ENCODE results near the gene ANKRD13B.
"Not testable (repeated sequence)": the region's sequence is repeated elsewhere in the genome, so short reads cannot be mapped to it uniquely, and the experiment has no call there.

ANKRD13B gene

DNA sequence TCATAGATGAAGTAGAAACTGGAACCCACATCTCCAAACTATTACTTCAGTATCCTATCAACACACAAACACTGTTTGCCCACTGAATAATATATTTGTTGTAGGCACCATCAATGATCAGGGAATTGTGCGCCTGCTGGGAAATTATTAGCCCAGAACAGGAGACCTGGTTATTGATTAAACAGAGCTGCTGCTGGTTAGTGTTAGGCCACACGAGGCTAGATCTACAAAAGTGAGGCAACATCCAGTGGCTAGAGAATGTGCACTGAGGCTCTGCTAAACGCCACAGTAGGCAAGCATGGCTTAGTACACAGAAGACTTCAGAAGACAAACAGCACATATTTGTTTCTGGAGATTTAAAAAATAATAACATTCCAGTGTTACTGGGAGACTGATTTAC lies 37.1 kb upstream of the ANKRD13B start:
- TF ChIP-seq, protein P1, sequence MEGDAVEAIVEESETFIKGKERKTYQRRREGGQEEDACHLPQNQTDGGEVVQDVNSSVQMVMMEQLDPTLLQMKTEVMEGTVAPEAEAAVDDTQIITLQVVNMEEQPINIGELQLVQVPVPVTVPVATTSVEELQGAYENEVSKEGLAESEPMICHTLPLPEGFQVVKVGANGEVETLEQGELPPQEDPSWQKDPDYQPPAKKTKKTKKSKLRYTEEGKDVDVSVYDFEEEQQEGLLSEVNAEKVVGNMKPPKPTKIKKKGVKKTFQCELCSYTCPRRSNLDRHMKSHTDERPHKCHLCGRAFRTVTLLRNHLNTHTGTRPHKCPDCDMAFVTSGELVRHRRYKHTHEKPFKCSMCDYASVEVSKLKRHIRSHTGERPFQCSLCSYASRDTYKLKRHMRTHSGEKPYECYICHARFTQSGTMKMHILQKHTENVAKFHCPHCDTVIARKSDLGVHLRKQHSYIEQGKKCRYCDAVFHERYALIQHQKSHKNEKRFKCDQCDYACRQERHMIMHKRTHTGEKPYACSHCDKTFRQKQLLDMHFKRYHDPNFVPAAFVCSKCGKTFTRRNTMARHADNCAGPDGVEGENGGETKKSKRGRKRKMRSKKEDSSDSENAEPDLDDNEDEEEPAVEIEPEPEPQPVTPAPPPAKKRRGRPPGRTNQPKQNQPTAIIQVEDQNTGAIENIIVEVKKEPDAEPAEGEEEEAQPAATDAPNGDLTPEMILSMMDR (IDR thresholded peaks at IDR 0.05; ENCODE audit: low read depth, low read length): no peak
- no peaks in the 10 kb centered on the region for H3K9me3 ChIP-seq (ENCODE audit: severe bottlenecking)
- H3K4me3 ChIP-seq (ENCODE audit: low read depth, low read length): no peak overlapping the region
- H3K27ac ChIP-seq: no peak overlapping the region
- H3K36me3 ChIP-seq: no peaks in the 10 kb centered on the region
- no peak for DNase-seq
- H3K27me3 ChIP-seq (ENCODE audit: insufficient read depth, low read depth, severe bottlenecking): no peaks in the 10 kb centered on the region

DNA sequence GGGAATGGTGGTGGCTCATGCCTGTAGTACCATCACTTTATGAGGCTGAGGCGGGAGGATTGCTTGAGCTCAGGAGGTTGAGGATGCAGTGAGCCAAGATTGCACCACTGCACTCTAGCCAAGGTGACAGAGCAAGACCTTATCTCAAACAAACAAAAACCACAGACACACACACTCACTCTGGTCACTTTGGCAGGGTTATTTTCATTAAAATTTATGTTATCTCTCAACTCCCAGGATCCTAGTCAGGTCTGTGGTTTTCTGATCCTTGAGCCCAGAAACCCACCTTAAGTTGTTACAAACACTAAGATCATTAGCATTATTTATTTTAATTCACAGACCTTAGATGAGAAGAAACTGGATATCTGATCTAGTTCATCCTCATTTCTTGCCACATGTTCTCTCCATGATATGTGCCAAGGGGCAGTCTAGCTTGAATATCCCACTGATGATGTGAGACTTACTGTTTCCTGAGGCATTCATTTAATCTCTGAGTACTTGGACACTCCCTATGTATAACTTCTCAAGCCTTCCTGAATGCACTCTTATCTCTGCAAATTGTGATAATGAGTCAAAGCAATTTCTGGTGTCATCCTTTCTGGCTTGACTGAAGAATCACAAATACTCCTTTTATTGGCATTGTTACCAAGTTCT lies 35.7 kb upstream of the ANKRD13B start:
- no peak for DNase-seq
- TF ChIP-seq, protein P1 (IDR thresholded peaks at IDR 0.05; ENCODE audit: low read depth, low read length): no peak
- H3K27ac ChIP-seq: no peak overlapping the region

DNA sequence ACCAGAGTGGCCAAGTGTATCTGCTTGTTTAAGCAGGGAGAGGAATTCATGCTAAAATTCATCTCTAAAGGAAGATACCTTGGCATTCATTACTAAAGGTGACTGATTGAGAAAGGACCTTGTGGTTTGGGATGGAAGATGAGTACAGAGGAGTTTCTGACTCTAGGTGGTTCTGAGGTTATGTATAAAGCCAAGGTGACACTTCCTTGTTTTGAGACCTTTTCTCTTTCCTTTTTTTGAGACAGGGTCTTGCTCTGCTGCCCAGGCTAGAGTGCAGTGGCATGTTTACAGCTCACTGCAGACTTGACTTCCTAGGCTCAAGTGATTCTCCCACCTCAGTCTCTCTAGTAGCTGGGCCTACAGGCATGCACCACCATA lies 35.2 kb upstream of the ANKRD13B start:
- no peaks in the 10 kb centered on the region for H3K9me3 ChIP-seq (ENCODE audit: severe bottlenecking)
- H3K4me3 ChIP-seq (ENCODE audit: low read depth, low read length): no peak overlapping the region
- no peaks in the 10 kb centered on the region for H3K27me3 ChIP-seq (ENCODE audit: insufficient read depth, low read depth, severe bottlenecking)
- H3K36me3 ChIP-seq: peaks cover 3% of the 10 kb centered on the region; the same call in 1 of the 2 replicates
- TF ChIP-seq, protein P1 (IDR thresholded peaks at IDR 0.05; ENCODE audit: low read depth, low read length): no peak
- H3K27ac ChIP-seq: no peak overlapping the region
- no peak for DNase-seq

More for the DNA sequence above, 35.7 kb upstream of the ANKRD13B start:
- Histone ChIP-seq H3K4me3 (ENCODE audit: low read depth, low read length) (no peak overlapping the region), H3K36me3 (no peaks in the 10 kb centered on the region; the same call in 1 of the 2 replicates), H3K9me3 (ENCODE audit: severe bottlenecking) (no peaks in the 10 kb centered on the region), H3K27me3 (ENCODE audit: insufficient read depth, low read depth, severe bottlenecking) (no peaks in the 10 kb centered on the region)

DNA sequence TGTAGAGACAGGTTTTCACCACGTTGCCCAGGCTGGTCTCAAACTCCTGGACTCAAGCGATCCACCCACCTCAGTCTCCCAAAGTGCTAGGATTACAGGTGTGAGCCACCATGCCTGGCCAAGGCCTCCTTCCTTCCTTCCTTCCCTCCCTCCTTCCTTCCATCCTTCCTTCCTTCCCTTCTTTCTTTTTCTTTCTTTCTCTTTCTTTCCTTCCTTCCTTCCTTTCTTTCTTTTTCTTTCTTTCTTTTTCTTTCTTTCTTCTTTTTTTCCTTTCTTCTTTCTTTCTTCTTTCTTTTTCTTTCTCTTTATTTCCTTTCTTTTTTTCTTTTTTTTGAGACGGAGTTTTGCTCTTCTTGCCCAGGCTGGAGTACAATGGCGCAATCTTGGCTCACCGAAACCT lies 34.8 kb upstream of the ANKRD13B start:
- not testable (repeated sequence) for DNase-seq

DNA sequence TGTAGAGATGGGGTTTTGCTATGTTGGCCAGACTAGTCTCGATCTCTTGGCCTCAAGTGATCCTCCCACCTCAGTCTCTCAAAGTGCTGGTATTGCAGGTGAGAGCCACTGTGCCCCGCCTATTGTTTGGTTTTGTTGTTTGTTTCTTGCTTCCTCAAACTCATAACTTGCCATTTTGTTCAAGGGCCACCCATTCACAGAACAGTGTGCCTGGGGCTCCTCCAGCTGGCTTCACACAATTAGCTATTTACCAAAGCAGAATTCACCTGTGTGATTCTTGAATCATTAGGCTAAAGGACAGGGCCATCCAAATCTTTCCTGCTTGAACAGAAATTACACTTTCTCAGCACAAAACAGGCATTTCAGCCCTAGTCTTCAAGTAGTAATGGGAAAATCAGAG lies 33.3 kb upstream of the ANKRD13B start:
- Histone ChIP-seq H3K4me3 (ENCODE audit: low read depth, low read length) (peak overlapping the region; percentile 31), H3K27ac (peak overlapping the region; percentile 60), H3K36me3 (peaks cover 3% of the 10 kb centered on the region; the same call in 1 of the 2 replicates), H3K9me3 (ENCODE audit: severe bottlenecking) (no peaks in the 10 kb centered on the region), H3K27me3 (ENCODE audit: insufficient read depth, low read depth, severe bottlenecking) (no peaks in the 10 kb centered on the region)
- DNase-seq: no peak
- TF ChIP-seq, protein P1 (IDR thresholded peaks at IDR 0.05; ENCODE audit: low read depth, low read length): no peak

More for the DNA sequence above, 34.8 kb upstream of the ANKRD13B start:
- H3K27me3 ChIP-seq (ENCODE audit: insufficient read depth, low read depth, severe bottlenecking); H3K27ac ChIP-seq; H3K36me3 ChIP-seq; H3K4me3 ChIP-seq (ENCODE audit: low read depth, low read length); H3K9me3 ChIP-seq (ENCODE audit: severe bottlenecking): not testable (repeated sequence)

DNA sequence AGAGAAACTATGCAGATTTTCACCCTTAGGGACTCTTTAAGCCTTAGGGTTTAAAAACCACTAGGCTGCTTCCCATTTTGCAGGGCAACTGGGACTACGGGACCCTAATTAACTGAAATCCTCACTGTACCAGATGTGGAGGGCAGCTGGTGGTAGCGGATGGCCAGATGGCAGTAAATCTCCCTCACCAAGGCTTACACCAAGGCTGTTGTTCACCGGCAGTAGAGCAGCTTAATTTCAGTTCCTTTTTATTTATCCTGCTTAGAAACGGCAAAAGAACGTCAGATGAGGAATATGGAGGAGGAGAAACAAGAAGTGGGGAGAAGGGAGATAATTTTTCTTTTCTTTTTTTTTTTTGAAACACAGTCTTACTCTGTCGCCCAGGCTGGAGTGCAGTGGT lies 32.6 kb upstream of the ANKRD13B start:
- Histone ChIP-seq H3K36me3 (peaks cover 3% of the 10 kb centered on the region; the same call in 1 of the 2 replicates), H3K27me3 (ENCODE audit: insufficient read depth, low read depth, severe bottlenecking) (no peaks in the 10 kb centered on the region), H3K4me3 (ENCODE audit: low read depth, low read length) (peak overlapping the region; percentile 31), H3K9me3 (ENCODE audit: severe bottlenecking) (no peaks in the 10 kb centered on the region), H3K27ac (peak overlapping the region; percentile 60)
- TF ChIP-seq, protein P1 (IDR thresholded peaks at IDR 0.05; ENCODE audit: low read depth, low read length): no peak
- peak; percentile 81 for DNase-seq
